ENCODE results near the gene HEMK1. TPM values are rescaled to one million over a fixed set of nuclear protein-coding genes. Genes with fewer than 3 reads are reported as not detected.

HEMK1 gene
- total and polyA plus RNA-seq, 7 donors, result 6.1 to 16.2 (median 10.0) TPM

DNA sequence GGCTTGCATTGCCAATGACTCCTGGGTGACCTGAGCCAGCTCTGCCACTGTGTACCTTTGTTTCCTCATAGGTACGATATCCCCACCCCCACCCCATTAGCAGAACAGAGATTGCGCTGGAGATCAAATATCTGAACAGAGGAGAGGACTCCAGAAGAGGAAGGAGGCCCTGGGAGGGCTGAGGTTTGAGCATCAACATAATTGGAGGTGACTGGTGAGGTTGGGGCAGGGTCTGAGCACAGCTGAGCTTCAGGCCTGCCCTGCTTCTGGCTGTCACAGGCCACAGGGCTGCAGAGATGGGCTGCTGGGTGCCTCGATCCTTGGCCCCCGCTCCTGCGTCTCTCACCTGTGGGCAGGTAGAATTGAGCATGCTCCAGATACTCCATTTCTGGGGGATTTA is 44.6 kb upstream of the HEMK1 start:
- Histone ChIP-seq H3K36me3 (ENCODE audit: insufficient read depth in 1 of 2, low read depth in 1 of 2) (no peaks in the 10 kb centered on the region), H3K27ac (no peak overlapping the region), H3K27me3 (ENCODE audit: insufficient read depth in 3 of 3, low read length in 2 of 3) (peaks cover 0 to under 1% (median 0%) of the 10 kb centered on the region in 3 donors), H3K9me3 (no peaks in the 10 kb centered on the region), H3K4me1 (no peaks in the 10 kb centered on the region), H3K4me3 (no peak overlapping the region)
- ATAC-seq (no peak), DNase-seq (no peak)
- TF ChIP-seq, protein P1, sequence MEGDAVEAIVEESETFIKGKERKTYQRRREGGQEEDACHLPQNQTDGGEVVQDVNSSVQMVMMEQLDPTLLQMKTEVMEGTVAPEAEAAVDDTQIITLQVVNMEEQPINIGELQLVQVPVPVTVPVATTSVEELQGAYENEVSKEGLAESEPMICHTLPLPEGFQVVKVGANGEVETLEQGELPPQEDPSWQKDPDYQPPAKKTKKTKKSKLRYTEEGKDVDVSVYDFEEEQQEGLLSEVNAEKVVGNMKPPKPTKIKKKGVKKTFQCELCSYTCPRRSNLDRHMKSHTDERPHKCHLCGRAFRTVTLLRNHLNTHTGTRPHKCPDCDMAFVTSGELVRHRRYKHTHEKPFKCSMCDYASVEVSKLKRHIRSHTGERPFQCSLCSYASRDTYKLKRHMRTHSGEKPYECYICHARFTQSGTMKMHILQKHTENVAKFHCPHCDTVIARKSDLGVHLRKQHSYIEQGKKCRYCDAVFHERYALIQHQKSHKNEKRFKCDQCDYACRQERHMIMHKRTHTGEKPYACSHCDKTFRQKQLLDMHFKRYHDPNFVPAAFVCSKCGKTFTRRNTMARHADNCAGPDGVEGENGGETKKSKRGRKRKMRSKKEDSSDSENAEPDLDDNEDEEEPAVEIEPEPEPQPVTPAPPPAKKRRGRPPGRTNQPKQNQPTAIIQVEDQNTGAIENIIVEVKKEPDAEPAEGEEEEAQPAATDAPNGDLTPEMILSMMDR (IDR thresholded peaks at IDR 0.05), result no peak
- intact Hi-C loops (cut with DNase I), result no loop called here
- 84 to 95% (median 91%) methylated on average over 5 of the region's 5 CpGs for WGBS, 3 donors

DNA sequence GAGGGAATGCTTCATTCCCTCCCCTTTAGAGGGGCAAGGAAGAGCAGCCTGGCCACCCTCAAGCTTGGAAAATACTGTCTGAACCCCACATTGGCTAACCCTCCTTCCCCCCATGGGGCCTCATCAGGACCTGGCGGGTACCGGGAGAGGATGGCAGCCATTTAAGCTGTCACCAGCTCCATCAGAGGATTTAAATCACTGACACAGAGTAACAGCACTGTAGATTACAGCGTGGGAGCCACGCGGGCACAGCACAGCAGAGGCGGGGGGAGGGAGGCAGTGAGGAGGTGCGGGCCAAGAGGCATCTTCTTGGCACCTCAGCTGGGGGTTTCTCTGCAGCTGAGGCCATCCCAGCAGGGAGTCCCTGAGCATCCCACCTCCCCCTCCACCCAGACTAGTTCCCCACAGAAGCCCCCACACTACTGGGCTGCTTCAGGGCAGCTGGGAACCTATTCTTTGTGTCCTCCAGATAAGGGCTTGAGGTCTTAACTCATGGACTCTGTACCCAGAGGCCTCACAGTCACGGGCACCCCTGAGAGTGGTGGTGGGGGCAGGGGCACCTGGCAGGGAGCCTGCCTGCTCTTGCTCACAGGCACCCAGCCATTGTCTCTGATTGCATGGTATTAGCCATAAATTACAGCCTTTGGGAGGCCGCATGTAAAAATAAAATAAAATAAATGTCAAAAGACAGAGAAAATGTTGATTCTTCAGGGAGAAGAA is 44.0 kb upstream of the HEMK1 start:
- intact Hi-C loops (cut with DNase I), result no loop called here
- Histone ChIP-seq H3K9me3 (no peaks in the 10 kb centered on the region), H3K27ac (no peak overlapping the region), H3K4me1 (no peaks in the 10 kb centered on the region), H3K36me3 (ENCODE audit: insufficient read depth in 1 of 2, low read depth in 1 of 2) (no peaks in the 10 kb centered on the region), H3K27me3 (ENCODE audit: insufficient read depth in 3 of 3, low read length in 2 of 3) (peaks cover 0 to 3% (median 0%) of the 10 kb centered on the region in 3 donors), H3K4me3 (no peak overlapping the region)
- DNase-seq, result no peak
- WGBS, 3 donors, result 76 to 82% (median 76%) methylated on average over 8 to 9 of the region's 9 CpGs
- ATAC-seq, result no peak
- TF ChIP-seq, protein P1 (IDR thresholded peaks at IDR 0.05), result no peak

DNA sequence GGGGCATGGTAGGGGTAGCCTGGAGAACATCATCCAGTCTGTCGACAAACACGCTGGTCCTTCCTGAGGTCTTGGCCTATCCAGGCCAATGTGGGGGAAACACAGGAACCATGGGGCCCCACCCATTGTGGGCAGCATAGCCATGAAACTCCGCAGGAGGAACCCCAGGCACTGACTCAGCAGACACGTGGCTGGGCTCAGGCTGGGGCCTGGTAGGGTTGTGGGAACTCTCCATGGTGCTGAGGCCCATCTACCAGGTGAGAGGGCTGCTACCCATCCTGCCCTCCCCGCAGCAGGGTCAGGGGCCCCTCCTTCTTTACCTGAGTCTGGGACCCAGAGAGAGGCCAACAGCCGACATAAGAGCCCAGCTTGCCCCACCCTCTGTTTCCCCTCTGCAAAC is 43.3 kb upstream of the HEMK1 start:
- Histone ChIP-seq H3K27ac (no peak overlapping the region), H3K4me3 (no peak overlapping the region), H3K4me1 (no peaks in the 10 kb centered on the region), H3K9me3 (no peaks in the 10 kb centered on the region), H3K36me3 (ENCODE audit: insufficient read depth in 1 of 2, low read depth in 1 of 2) (no peaks in the 10 kb centered on the region), H3K27me3 (ENCODE audit: insufficient read depth in 3 of 3, low read length in 2 of 3) (peaks cover 0 to 3% (median 3%) of the 10 kb centered on the region in 3 donors)
- 45 to 55% (median 50%) methylated on average over 6 of the region's 6 CpGs for WGBS, 3 donors
- TF ChIP-seq, protein P1 (IDR thresholded peaks at IDR 0.05), result no peak
- DNase-seq, result peak; percentile 32 to 64
- intact Hi-C loops (cut with DNase I), result no loop called here
- ATAC-seq, result peak in 2 of 4 donors; percentile 26 to 47

DNA sequence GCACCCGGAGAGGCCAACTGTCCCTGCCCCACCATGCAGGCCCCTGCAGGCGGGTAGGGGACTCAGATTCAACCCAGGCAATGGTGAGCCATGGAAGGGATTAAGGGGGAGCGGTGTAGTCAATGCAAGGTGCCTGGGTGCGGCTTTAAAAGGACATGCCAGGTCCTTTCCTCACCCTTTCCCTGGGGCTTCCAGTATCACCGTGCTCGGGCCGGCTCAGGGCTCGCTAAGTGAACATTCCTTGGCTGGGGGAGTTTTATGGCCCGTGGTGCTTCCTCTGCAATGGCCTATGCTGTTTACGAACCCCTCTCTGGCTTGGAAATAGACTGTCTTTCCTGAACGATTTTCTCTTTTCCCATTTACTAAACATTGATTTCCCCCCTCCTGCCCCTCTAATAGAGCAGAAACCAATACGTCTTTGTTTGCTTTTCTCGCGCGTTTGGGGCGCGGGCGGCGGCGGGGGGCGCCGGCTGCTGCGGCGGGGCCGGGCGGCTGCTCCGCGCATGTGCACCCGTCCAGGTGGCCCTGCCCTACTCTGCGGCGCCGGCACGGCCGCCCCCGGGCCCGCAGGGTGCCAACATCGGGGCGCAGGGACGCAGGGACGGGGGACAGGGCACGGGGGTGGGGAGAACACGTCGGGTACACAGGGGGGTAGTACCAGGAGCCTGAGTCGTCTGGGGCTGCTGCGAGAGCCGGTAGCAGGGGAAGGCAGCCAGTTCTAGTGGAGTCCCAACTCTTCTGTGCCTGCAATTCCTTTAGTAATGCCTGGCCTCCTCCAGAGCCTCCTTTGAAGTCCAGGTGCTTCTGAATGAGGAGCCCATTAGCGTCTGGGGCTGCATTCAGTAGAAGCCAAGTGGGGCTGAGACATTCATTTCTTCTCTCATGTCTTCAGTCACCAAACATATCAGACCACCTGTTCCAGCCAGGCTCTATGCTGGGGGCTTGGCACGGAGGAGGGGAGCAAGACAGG is 39.0 kb upstream of the HEMK1 start:
- intact Hi-C loops (cut with DNase I), result no loop called here
- DNase-seq, result no peak
- H3K4me3 ChIP-seq, result no peak overlapping the region
- 23 to 25% (median 24%) methylated on average over 45 to 48 of the region's 48 CpGs for WGBS, 3 donors
- TF ChIP-seq, protein P1 (IDR thresholded peaks at IDR 0.05), result no peak
- H3K27ac ChIP-seq, result no peak overlapping the region
- H3K4me1 ChIP-seq, result no peaks in the 10 kb centered on the region
- no peaks in the 10 kb centered on the region for H3K36me3 ChIP-seq (ENCODE audit: insufficient read depth in 1 of 2, low read depth in 1 of 2)
- peaks cover 0 to 3% (median 3%) of the 10 kb centered on the region in 3 donors for H3K27me3 ChIP-seq (ENCODE audit: insufficient read depth in 3 of 3, low read length in 2 of 3)
- H3K9me3 ChIP-seq, result no peaks in the 10 kb centered on the region
- ATAC-seq, result no peak

Data from psoas muscle (tissue), 8 donors.